Astrocyte (in vitro differentiated cells and primary cell): ENCODE results near the gene WTAP.

Experiments
- EZH2 ChIP-seq: IDR thresholded peaks from 2 replicates; pipeline ENCODE4 v1.6.1; 2012; ENCODE audit warnings: mild to moderate bottlenecking, low read length, inconsistent platforms; ENCODE audit not compliant: insufficient read depth
- TF ChIP-seq, protein P1 (sequence below): IDR thresholded peaks from 2 replicates; pipeline ENCODE4 v1.5.1; 2011; ENCODE audit warnings: low read depth, mild to moderate bottlenecking, inconsistent platforms, low read length, moderate library complexity; ENCODE audit not compliant: insufficient read depth

DNA sequence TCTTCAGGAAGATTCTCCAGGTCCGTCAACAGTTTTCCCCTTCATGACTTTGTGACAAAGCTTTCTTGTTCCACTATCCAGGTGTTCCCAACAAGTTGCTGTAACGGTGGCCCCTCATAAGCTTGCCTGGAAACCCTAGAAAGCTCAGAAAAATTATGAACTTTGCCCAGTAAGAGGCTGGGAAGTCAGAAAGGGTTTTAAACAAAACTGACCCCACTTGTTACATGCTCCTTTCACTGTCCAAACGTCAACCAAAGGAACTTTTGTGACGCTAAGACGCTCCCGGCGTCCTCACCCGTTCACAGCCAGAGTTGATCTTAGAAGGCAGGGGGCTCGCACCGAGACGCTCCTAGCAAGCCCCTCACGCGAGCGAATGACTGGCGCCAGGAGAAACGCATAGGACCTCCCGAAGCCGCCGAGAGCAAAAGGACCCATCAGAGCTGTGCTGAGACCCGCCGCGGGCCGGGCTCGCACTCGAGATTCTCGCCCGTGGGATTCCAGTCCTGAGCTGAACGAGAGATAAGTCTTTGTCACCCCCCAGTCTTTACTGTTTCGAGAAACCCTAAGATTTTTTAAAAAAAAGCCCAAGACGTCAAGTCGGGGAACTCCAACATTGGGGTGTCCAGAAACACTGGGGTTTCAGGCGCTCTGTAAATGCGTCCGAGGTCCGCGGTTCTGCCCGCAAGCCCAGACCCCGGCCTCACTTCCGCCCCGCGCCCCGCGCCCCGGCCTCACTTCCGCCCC lies 34.0 kb downstream of the WTAP start:
- TF ChIP-seq, protein P1, sequence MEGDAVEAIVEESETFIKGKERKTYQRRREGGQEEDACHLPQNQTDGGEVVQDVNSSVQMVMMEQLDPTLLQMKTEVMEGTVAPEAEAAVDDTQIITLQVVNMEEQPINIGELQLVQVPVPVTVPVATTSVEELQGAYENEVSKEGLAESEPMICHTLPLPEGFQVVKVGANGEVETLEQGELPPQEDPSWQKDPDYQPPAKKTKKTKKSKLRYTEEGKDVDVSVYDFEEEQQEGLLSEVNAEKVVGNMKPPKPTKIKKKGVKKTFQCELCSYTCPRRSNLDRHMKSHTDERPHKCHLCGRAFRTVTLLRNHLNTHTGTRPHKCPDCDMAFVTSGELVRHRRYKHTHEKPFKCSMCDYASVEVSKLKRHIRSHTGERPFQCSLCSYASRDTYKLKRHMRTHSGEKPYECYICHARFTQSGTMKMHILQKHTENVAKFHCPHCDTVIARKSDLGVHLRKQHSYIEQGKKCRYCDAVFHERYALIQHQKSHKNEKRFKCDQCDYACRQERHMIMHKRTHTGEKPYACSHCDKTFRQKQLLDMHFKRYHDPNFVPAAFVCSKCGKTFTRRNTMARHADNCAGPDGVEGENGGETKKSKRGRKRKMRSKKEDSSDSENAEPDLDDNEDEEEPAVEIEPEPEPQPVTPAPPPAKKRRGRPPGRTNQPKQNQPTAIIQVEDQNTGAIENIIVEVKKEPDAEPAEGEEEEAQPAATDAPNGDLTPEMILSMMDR = no peak
- TF ChIP-seq EZH2 = no peak
